GM19468 (cell line): ENCODE data around the gene ABCA4.
"Not testable (repeated sequence)": the region's sequence is repeated elsewhere in the genome, so short reads cannot be mapped to it uniquely, and the experiment has no call there.

Experiments
- ATAC-seq: cut with Tn5 transposase; IDR thresholded peaks from one replicate; pipeline ENCODE4 v1.9.1; 2021; ENCODE audit warnings: mild to moderate bottlenecking, moderate library complexity, moderate number of reproducible peaks; ENCODE audit not compliant: unreplicated experiment; ENCODE audit errors: extremely low read depth

ABCA4 gene

GRCh38 chr1:94012708-94013366, 108.1 kb downstream of the ABCA4 start:
- no peak for ATAC-seq

DNA sequence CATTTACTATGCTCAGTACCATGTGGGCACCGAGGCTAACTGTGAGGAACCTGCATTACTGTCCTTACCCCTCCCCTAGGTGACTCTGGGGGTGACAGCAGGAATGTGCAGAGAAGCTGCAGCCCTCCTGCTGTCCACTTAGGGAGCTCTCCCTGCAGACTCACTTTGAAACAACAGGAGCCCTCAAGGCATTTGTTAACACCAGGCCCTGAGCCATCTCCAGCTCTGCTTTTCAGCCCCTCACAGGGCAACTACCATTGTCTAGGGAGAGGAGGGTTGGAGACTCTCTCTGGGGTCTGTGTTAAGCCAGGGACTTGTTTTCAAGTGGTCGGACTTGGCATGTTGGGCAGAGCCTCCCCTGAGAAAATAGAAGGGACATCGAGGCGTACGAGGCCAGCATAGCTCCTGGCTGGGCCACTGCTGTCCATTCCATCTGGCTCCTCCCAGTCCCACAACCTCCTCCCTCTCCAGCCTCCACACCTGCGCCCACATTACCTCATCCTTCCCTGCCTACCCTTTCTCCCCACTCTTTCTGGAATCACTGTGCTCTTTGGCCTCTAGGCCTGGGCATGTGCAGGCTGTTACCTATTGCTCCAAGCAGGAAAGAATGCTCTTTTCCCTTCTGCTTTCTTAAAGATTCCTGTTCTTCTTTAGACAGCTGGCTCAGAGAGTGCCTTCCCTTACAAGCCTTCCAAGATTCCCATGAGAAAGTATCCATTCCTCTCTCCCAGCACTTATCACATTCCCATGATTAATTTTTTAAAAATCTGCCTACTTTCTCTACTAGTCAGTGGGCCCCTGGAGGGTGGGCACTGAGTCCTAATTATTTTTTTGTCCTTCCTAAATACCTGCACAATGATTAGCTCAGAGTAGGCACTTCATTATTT, 109.0 kb downstream of the ABCA4 start:
- ATAC-seq = no peak

- ATAC-seq = no peak
These were observed 109.8 kb downstream of the ABCA4 start for GRCh38 chr1:94011129-94011528.

- no peak for ATAC-seq
These were observed 111.6 kb downstream of the ABCA4 start for GRCh38 chr1:94009304-94009703.

GRCh38 chr1:94006604-94007003, 114.3 kb downstream of the ABCA4 start:
- no peak for ATAC-seq

DNA sequence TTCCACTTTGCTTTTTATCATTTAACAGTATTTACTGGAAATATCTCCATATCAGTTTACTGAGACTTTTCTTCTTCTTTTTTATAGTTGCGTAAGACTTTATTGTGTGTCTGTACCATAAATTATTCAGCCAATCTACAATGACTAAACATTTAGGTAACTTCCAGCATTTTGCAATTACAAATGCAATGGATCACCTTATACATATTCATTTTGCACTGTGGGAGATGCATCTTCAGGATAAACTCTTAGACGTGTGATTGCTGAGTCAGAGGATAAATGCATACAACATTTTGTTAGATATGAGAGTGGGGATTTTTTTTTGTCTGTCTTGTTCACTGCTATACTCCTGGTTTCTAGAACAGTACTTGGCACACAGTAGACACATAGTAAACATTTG, 116.0 kb downstream of the ABCA4 start:
- no peak for ATAC-seq

- no peak for ATAC-seq
These were observed 118.7 kb downstream of the ABCA4 start for GRCh38 chr1:94002046-94002787.

GRCh38 chr1:94001397-94002045, 119.4 kb downstream of the ABCA4 start:
- no peak for ATAC-seq

DNA sequence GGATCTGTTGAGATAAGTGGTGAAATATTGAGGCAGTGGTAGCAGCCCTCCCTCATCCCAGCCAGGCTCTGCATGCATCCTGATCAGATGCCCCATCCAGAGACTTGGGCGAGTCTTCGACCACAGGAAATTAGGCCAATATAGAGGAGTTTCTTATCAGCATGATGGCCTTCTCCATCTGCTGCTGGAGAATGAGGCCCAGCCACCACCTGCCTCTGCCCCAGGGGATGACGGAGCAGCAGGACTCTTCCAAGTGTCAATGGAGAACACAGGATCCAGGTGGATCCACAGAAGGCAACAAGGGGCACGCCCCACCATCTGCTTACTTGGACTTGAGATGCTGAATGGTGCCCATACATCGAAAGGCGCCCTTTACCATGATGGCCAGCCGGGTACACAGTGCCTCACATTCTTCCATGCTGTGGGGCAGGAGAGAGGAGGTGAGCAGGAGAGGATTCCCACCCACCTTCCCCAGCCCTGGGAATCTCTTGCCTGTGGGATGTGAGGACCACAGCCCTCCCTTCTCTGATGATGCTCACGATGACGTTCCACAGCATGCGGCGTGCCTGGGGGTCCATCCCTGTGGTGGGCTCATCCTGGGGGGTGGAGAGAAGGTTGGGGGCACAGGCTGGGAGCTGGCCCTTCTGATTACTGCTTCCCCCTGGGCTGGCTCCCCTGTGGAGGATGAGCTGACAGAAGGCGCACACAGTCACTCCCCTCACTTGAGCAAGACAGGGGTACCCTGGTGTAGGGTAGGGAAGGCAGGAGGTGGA, 120.3 kb downstream of the ABCA4 start:
- ATAC-seq = no peak

DNA sequence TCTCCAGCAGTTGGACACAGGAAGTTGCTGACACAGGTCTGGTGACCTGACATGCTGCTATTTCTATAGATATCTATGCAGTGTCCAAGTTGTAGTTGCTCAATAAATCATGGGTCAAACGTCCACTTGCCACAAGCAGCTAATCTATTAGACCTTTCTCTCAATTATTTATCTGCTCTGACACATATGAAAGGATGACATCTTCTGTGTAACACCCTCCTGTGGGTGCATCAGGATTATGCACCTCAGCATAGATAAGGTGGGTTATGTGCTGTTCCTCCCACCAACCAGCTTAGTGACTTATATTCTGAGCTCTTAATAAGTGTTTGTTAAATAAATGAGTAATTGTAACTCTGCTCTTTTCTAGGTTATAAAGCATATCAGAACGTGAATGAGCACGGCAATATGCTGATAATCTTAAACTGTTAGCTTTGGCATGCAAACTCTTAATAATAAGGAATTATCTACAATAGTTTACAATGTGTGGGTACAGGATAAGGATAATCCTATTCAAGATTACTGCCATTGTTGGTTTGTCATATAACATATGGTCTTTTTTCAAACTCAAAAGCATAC, 121.0 kb downstream of the ABCA4 start:
- no peak for ATAC-seq

GRCh38 chr1:93998532-93998931, 122.4 kb downstream of the ABCA4 start:
- ATAC-seq = not testable (repeated sequence)

- ATAC-seq = no peak
These were observed 123.2 kb downstream of the ABCA4 start for GRCh38 chr1:93997756-93998155.

- no peak for ATAC-seq
These were observed 125.0 kb downstream of the ABCA4 start for GRCh38 chr1:93995837-93996536.

DNA sequence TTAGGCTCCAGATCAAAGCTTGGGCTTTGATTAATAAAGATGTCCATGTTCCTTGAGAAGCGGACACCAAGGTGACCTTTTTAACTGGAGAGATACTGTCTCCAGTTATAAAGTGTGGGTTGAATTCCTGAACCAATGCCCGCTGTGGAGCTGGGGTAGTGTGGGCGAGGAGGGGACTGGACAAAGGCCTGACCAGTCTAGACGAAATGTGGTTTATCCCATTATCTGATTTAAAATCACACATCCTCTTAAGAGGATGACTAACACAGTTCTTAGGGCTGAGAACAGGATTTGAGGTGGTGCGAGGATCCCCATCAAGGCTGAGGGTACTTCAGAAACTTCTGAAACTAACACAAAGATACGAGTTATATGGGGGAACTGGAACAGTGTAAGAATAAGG, 127.2 kb downstream of the ABCA4 start:
- ATAC-seq = no peak

DNA sequence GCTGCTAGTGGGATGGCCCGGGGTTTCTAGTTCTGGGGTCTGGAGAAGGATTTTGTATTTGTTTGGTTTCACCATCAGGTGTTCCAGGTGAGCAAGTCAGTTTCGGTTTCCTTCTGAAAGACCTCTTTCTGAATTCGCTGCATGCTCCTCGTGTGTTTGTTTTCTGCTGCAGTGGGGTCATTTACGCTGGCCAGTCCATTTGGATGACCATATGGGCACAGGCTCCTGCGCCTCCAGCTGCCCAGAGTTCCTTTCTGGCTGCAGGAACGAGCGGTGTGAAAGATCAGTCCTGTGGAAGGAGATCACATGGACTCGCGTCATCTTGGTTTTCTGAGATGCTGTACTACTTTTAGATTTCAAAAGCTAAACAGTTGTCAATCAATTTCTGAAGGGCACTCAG, 128.0 kb downstream of the ABCA4 start:
- no peak for ATAC-seq

- ATAC-seq = no peak
These were observed 128.8 kb downstream of the ABCA4 start for GRCh38 chr1:93992190-93992589.

GRCh38 chr1:93991271-93991670, 129.7 kb downstream of the ABCA4 start:
- no peak for ATAC-seq

- ATAC-seq = not testable (repeated sequence)
These were observed 130.5 kb downstream of the ABCA4 start for GRCh38 chr1:93990477-93990876.

- ATAC-seq = no peak
These were observed 130.9 kb downstream of the ABCA4 start for GRCh38 chr1:93990010-93990409.
